GM21381 (cell line): ENCODE results near the gene FHIT.
"Not testable (repeated sequence)": the region's sequence is repeated elsewhere in the genome, so short reads cannot be mapped to it uniquely, and the experiment has no call there.

ENCODE experiments used
- ATAC-seq: cut with Tn5 transposase; IDR thresholded peaks from one replicate; pipeline ENCODE4 v1.9.1; 2021; ENCODE audit warnings: mild to moderate bottlenecking, moderate library complexity; ENCODE audit not compliant: unreplicated experiment

FHIT gene

GRCh38 chr3:61008153-61008997 is 242.9 kb downstream of the FHIT start:
- ATAC-seq = no peak

DNA sequence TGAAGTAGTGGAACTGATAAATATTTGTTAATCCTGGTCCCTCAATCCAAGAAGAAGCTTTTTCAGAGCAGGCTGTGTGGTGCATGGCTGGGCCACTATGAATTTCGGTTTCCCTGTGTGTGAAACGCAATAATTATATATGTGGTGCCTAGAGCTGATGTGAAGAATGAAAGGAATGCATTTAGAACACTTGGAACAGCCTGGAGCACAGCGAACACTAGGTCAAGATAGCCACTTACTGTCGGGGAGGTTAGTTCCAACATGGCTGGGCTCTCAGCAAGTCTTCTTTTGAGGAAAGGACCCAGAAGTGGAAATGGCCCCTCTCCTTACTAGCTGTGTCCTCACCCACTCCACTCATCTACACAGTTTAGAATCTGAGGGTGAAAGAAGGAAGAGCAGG is 245.7 kb downstream of the FHIT start:
- no peak for ATAC-seq

DNA sequence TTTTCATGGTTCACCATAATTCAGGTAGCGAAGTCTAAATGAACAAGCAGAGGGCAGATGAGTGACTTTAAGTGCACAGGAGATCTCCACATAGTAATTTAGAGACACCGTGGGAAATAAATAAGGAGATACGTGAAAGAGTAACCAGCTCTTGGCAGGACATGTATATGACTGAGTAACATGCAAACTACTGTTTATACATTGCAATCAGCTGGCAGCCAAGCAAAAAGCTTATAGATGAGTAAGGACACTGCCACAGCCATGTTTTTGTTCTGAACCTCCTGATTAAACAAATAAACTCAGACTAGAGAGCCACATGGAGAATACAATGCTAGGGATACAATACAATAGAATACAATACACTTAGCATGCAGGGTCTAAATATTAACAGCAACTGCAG is 252.4 kb downstream of the FHIT start:
- no peak for ATAC-seq

DNA sequence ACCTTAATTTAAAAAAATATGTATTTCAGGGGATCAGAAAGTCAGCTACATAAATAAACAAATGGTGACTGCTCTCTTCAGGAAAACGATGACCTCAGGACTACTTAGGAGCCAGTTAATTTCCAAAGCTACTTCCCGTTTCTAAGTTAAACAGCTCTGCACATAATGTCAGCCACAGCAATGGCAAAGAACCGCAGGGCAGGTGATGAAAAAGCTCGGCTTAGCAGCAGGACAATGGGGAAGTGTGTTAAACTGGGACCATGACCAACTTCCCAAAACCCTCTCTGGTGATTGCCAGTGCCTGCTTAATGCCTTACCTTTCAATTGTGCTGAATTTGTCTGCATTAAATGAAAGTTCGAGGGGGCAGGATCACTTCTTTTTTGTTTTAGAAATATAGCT is 258.9 kb downstream of the FHIT start:
- ATAC-seq = no peak

GRCh38 chr3:60990442-60990730 is 260.9 kb downstream of the FHIT start:
- no peak for ATAC-seq

GRCh38 chr3:60989626-60990441 is 261.4 kb downstream of the FHIT start:
- ATAC-seq = no peak

DNA sequence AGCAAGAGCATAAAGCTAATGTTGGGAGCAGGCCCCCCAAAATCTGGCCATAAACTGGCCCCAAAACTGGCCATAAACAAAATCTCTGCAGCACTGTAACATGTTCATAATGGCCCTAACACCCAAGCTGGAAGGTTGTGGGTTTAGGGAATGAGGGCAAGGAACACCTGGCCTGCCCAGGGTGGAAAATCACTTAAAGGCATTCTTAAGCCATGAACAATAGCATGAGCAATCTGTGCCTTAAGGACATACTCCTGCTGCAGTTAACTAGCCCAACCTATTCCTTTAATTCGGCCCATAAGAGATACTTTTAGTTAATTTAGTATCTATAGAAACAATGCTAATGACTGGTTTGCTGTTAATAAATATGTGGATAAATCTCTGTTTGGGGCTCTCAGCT is 264.1 kb downstream of the FHIT start:
- not testable (repeated sequence) for ATAC-seq

DNA sequence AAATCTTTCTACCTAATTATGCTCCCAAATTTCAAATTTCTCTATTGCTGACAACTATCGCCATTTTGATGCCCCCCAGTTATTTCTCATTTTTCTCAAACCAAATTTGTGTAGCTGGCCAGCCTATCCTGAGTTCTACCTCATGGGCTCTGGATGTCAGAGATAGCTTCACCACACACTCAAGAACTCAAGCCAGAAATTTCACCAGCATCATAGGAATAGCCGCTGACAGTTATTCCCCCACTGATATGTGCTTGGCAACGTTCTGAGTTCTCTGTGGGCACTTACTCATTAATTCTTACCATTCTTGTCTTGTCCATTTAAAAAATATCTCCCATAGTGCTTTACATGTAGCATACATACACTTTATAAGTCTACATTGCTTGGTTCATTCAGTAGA is 264.7 kb downstream of the FHIT start:
- ATAC-seq = no peak

DNA sequence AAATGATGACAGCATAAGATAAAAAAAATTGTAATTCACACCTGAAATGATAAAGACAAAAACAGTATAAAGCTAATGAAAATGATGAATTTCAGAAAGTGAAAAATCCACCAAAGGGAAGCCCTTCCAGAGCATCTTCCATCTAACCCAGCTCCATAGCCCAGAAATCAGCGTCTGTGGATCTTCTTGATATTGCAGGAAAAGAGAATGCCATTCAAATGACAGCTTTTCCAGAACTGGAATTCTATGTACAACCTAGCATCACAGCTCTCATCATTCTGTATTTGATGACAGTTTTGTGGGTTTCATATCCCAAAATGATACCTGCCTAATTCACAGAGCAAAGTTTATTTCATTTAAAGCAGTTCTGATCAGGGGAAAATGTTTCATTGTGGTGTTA is 267.3 kb downstream of the FHIT start:
- no peak for ATAC-seq

DNA sequence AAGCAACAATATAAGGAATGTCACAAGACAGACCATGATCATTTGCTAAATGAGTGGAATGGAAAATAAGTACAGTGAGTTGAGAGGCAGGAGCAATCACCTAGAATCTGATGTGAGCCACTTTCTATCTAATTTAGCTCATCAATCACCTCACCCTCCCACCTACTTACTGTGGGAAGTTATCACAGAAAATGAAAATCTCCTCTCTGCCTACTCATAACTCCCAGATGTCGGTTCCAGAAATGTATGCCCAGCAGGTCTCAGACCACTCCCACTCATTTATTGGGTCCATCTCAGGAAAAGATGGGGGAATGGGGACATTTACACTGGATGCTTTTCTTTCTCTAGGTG is 270.9 kb downstream of the FHIT start:
- ATAC-seq = no peak

DNA sequence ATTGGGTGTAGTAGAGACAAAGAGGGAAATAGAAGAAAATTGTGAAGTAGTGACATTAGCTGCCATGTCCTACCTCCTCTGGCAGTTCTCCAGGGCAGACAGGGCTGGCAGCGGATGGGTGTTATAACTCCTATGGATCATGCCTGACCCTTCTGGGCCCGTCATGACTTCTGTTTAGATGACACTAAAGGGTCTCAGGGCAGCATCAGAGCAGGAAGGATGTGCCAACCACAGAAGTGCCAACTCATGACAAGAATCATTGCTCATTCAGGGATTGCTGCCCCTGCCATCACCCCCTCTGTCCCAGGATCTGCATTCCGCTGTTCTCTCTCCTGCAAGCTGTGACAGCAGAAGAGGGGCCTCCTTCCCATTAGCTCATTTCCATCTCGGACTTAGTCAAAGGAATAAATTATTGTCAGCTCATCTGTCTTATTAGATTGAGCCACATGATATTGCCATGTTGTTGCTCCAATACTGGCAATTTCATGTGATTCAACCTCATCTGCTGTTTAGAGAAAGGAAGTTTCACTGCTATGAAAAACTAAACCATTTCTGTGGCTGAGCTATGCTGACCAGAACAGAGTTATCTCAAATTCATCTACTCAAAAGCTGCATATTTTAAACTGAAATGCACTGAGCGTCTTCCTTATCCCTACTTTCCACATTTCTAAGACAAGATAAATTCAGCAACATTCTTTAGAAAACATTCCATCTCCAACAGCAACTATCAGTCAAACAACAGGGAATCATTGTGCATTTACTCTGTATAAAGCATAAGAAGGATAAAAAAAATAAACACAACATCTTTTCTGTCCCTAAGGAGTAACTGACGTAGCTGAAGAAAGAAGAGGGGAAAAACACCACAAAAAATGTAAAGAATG is 271.6 kb downstream of the FHIT start:
- ATAC-seq = no peak

GRCh38 chr3:60973321-60973720 is 277.9 kb downstream of the FHIT start:
- ATAC-seq = no peak

DNA sequence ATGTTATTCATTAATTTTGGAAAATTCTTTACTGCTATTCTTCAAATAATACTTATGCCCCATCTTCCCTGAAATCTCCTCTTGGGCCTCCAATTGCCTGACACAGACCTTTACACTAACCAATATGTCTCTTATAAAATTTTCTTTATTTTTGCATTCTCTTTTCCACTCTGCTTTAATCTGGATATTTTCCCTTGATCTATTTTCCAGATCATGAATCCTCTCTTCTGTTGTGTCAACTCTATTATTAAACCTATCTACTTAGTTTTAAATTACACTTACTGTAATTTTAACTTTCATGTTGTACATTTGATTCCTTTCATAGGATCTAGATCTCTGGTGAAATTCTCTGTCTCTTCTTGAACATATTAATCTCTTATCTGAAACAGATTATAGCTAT is 278.7 kb downstream of the FHIT start:
- no peak for ATAC-seq

DNA sequence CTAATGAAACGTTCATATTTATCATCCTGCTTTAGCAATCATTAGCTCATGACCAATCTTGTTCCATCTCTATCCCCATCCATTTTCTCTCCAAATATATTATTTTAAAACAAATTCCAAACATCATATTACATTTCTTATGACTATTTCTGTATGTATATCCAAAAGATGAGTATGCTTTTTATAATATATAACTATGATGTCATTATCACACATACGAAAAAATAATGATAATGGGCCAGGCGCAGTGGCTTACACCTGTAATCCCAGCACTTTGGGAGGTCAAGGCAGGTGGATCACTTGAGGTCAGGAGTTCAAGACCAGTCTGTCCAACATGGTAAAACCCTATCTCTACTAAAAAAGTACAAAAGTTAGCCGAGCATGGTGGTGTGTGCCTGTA is 280.4 kb downstream of the FHIT start:
- ATAC-seq = no peak

- no peak for ATAC-seq
Observed at GRCh38 chr3:60967141-60967540, 284.1 kb downstream of the FHIT start.

DNA sequence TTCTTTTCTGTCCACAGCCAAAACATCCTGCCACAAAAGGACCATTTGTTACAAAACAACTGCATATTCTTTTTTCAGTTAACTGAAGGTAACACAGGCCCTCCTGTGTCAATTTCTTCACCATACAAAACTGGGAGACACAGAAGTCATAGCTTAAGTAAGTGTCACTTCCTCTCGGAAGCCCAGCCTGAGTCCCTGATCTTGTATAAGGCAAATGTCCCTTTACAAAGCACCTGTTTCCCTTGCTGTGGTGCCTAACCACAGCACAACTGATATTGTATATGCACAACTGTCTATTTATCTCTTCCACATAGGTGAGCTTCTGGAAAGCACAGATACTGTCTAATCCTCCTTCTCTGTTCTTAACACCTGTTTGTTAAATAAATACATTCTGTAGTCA is 293.7 kb downstream of the FHIT start:
- ATAC-seq = no peak

DNA sequence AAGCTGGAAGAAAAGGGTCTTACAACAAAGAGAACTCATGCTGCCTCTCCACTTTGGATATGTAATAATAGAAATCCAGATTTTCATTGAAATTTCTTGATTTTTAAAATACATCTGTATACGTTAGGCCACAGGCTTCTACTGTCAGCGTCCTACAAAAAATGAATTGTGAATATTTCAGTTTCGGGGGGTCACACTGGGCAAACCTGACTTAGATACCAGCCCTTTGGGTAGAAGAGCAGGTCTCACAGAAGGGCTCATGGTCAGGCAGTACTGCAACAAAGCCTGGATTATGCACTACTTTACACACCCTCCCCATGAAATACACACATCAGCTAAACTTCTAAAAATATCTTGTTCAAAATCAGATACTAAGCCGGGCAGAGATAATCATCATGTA is 294.5 kb downstream of the FHIT start:
- no peak for ATAC-seq

DNA sequence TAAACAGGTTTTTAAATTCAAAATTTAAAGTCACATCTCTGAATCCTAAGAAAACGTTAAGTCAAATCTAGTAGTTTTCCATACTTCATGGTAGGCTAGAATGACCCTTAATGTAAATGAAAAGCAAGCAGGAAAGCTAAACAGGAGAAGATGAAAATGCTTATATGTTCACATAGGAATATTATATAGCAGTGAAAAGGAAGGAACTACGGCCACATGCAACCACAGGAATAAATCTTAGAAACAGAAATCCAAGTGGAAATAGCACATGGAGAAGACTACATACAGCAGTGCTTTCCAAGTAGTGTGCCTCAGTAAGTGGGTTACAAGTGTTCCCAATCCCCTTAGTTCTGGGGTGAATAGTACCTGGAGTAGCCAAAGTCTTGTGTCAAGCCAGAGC is 296.2 kb downstream of the FHIT start:
- ATAC-seq = no peak

DNA sequence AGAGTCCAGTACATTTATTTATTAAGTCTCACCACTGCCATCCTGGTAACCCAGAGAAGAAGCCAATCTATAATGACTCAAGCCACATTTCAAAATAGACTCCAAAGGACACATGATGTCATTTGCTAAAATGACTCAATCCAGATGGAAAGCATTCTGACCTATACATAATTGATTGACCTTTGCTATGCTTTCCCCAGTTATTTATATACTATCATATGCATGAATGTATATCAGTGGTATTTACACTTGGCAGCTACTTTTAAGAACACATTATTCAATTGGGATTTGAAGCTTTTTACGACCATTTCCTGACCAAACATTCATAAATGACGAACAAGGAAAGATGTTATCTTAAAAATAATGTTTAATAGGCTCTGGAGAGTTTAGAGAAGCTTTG is 297.2 kb downstream of the FHIT start:
- no peak for ATAC-seq

- ATAC-seq = no peak
Observed at GRCh38 chr3:60953351-60953750, 297.9 kb downstream of the FHIT start.

DNA sequence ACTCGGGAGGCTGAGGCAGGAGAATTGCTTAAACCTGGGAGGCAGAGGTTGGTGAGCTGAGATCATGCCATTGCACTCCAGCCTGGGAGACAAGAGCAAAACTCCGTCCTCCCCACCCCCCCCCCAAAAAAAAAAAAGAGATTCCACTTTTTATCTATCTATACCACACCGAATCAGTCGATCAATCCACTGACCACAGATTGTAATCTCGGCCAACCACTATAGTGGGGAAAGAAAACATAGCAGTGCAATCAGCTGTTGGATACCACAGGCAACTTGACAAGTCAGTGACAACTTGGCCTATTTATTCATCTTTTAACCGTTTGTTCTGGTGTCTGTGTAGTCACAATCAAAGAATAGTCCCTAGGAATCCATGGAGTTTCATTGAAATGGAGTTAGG is 299.2 kb downstream of the FHIT start:
- no peak for ATAC-seq

GRCh38 chr3:60949146-60949545 is 302.1 kb downstream of the FHIT start:
- no peak for ATAC-seq
